SK-N-MC (cell line): ENCODE results near the gene APOBR.

ENCODE experiments used
- EZH2 ChIP-seq: fragments of 200-600 bp; sonication (generic); IDR thresholded peaks from one replicate; pipeline ENCODE4 v1.6.1; 2017; ENCODE audit warnings: antibody characterized with exemption
- POLR2AphosphoS5 ChIP-seq: IDR thresholded peaks from 2 replicates; pipeline ENCODE4 v1.6.1; 2012; ENCODE audit warnings: mild to moderate bottlenecking, low read depth, low read length, borderline replicate concordance

DNA sequence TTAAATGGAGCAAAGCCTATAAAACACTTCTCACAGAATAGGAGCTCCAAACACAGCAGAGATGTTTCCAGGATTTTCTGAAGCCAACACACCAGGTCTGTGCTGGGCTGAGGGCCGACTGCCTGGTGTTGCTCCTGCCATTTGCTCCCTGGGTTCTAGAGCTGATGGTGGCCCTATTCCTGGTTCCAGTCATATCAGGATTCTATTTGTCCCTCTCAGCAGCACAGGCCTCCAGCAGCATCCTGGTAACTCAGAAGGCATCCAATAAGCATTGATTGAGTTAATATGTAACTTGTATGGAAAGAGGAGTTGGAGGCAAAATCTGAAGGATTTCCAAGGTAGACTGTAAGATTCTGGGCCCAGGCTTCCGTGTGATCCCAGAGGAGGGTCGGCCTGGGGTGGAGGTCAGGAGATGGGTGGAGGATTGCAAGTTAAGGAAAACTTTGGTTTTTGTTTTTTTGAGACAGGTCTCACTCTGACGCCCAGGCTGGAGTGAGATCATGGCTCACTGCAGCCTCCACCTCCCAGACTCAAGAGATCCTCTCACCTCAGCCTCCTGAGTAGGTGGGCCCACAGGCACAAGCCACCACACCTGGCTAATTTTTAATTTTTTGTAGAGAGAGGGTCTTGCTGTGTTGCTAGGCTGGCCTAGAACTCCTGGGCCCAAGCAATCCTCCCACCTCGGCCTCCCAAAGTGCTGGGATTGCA lies 38.7 kb downstream of the APOBR start:
- TF ChIP-seq EZH2 (no peak), POLR2AphosphoS5 (no peak)
